Measurements from ENCODE around the gene GPR155.

GPR155 gene

DNA sequence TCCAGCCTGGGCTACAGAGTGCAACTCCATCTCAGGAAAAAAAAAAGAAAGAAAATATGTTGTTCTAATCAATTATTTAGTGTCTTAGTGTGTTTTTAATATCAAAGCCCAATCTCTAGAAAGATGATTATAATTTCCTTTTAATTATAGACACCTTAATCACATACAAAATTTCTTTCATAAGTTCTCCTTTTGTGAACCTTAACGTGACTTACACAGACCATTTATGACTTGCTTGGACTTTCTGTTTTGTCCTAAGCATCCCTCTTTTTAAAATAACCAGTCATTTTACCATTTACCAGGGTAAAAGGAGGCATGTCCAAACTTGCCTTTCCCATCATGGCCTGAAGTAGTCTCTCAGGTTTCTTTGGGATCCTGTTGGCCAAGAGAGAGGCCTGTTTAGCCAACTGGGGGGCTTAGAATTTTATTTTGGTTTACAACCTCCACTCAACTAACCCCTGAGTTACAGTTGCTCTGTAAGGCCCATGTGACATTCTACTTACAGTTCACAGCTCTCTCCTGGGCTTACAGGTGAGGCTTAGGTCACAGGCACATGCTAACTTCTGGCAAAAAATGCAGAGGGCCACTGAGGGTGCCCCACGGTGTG, 23.9 kb upstream of the GPR155 start:
- TF ChIP-seq, protein P1, sequence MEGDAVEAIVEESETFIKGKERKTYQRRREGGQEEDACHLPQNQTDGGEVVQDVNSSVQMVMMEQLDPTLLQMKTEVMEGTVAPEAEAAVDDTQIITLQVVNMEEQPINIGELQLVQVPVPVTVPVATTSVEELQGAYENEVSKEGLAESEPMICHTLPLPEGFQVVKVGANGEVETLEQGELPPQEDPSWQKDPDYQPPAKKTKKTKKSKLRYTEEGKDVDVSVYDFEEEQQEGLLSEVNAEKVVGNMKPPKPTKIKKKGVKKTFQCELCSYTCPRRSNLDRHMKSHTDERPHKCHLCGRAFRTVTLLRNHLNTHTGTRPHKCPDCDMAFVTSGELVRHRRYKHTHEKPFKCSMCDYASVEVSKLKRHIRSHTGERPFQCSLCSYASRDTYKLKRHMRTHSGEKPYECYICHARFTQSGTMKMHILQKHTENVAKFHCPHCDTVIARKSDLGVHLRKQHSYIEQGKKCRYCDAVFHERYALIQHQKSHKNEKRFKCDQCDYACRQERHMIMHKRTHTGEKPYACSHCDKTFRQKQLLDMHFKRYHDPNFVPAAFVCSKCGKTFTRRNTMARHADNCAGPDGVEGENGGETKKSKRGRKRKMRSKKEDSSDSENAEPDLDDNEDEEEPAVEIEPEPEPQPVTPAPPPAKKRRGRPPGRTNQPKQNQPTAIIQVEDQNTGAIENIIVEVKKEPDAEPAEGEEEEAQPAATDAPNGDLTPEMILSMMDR (IDR thresholded peaks at IDR 0.05; ENCODE audit: insufficient read depth, low read depth, low read length, missing control alignments), result no peak
- H3K4me3 ChIP-seq (ENCODE audit: low read length), result no peak overlapping the region
- peak; percentile 18 for DNase-seq (ENCODE audit: low read depth)

DNA sequence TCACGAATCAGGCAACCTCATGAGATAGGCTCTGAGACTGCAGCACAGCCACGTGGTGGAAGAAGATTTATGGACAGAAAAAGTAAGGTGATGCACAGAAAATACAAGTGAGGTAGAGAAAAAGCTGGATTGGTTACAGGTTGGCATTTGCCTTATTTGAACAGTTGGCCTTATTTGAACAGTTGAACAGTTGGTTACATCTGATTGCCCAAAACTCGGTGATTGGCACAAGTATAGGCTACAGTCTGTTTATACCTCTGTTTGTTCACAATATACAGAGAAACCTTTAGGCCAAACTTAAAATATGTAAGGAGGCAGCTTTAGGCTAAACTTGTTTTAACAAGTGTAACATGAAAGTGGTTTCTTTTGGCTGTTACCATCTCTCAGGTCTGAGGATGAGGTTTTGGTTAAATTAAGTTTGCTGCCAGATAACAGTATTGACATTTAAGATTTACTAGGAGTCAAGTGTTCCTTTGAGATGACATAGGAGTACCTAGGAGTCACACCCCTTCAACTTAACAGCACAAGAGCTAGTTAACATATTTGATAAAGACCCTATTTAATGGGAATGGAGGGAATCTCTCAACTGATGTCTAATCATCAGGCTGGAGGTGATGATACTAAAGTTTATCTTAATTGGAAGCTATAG, 16.5 kb upstream of the GPR155 start:
- TF ChIP-seq, protein P1 (IDR thresholded peaks at IDR 0.05; ENCODE audit: insufficient read depth, low read depth, low read length, missing control alignments), result no peak
- peak; percentile 5 for DNase-seq (ENCODE audit: low read depth)
- H3K4me3 ChIP-seq (ENCODE audit: low read length), result no peak overlapping the region

DNA sequence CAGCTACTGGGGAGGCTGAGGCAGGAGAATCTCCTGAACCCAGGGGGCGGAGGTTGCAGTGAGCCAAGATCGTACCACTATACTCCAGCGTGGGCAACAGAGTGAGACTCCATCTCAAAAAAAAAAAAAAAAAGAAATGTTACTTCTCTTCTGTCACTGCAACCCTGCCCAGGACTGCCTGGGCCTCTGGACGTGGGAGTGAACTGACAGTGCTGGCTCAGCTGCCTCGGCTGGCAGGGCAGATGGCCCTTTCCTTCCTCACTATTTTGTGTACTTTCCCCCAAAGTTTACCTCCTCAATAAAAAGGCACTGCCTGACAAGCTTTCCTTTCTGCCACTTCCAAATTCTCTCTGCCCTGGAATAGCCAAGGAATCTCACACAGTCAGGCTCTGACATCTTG, 12.5 kb upstream of the GPR155 start:
- TF ChIP-seq, protein P1 (IDR thresholded peaks at IDR 0.05; ENCODE audit: insufficient read depth, low read depth, low read length, missing control alignments), result no peak
- DNase-seq (ENCODE audit: low read depth), result no peak

DNA sequence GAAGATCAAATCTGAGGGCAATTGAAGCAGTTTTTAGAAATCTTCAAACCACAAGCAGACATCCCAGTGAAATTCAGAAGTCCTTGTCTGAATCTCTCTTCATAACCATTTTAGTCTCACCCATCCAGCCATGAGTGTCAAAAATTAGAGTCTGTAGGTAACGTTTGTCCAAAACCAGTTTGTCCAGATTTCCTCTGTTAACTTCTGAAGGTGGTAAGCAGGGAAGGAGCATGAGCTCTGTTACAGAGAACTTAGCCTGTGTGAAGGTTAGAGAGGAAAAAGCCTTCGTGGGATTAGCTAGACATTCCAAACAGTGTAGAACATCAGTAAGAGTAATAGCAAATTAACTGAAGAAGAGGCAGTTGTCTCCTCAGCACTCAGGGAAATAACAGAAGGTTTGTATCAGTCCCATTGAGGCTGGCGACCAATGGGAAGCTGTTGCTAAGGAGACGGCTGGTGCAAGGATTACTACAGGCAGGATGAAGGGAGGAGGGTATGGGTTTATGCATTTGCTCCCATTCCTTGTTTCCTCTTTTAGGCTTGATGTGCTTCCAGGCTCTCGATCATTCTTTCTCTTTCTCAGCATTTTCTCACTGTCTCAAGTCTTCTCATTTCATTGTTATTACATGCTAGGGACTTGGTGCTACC, 8.7 kb upstream of the GPR155 start:
- TF ChIP-seq, protein P1 (IDR thresholded peaks at IDR 0.05; ENCODE audit: insufficient read depth, low read depth, low read length, missing control alignments), result no peak
- no peak overlapping the region for H3K4me3 ChIP-seq (ENCODE audit: low read length)
- peak; percentile 61 for DNase-seq (ENCODE audit: low read depth)

More for the DNA sequence above, 12.5 kb upstream of the GPR155 start:
- H3K4me3 ChIP-seq (ENCODE audit: low read length), result no peak overlapping the region

DNA sequence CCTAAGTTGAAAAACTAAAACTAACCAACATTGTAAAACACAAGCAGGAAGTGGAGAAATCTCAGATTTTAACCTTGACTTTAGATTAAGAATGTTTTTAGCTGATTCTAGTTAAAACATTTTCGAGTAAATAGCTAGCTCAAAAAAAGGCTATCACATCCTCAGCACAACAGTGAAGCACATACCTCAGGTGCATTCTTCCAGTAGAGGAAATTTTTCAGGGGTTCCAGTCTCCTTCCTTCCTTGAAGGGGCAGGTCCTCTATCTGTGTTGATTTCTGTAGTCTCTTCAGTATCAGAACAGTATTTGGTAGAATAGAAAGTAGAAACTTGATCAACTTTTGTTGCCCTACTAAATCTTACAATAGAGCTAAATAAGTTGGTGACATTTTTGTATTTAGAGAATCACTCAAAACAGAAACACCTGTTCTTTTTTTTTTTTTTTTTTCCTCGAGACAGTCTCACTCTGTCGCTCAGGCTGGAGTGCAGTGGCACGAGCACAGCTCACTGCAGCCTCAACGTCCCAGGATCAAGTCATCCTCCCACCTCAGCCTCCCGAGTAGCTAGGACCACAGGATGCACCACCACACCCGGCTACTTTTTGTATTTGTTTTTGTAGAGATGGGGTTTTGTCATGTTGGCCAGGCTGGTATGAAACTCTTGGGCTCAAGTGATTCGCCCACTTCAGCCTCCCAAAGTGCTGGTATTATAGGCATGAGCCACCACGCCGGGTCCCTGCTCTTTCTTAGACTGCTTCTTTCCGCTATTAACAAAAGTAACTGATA, 6.9 kb upstream of the GPR155 start:
- no peak for DNase-seq (ENCODE audit: low read depth)
- TF ChIP-seq, protein P1 (IDR thresholded peaks at IDR 0.05; ENCODE audit: insufficient read depth, low read depth, low read length, missing control alignments), result no peak

DNA sequence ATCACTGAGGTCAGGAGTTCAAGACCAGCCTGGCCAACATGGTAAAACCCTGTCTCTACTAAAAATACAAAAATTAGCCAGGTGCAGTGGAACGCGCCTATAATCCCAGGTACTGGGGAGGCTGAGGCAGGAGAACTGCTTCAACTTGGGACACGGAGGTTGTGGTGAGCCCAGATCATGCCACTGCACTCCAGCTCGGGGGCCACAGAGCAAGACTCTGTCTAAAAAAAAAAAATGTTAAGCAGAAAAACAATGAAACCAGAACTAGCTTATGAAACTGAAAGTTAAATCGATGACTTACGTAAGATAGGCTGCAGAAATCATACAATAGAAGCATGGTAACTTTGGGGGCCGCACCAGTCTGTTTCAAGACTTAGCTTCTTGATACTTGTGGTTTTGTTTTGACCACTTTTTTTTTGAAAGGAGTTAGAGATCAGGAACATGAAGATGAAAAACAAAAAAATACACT, 6.2 kb upstream of the GPR155 start:
- no peak for DNase-seq (ENCODE audit: low read depth)
- TF ChIP-seq, protein P1 (IDR thresholded peaks at IDR 0.05; ENCODE audit: insufficient read depth, low read depth, low read length, missing control alignments), result no peak
- no peak overlapping the region for H3K4me3 ChIP-seq (ENCODE audit: low read length)

More for the DNA sequence above, 6.9 kb upstream of the GPR155 start:
- H3K4me3 ChIP-seq (ENCODE audit: low read length), result no peak overlapping the region
